Ovary (tissue), 9 donors: ENCODE results near the gene IFT57. TPM values are rescaled to one million over a fixed set of nuclear protein-coding genes. Genes with fewer than 3 reads are reported as not detected.

Experiments used
- DNase-seq, 5 donors: peaks; one replicate each; pipeline ENCODE4 v3.0.0-alpha.2; 2019 to 2020
- H3K27ac ChIP-seq, 2 donors: fragments of 200-600 bp; one replicate each; pipeline versions ENCODE4 v1.5.1 to v1.8.0; 2019 to 2022
- H3K27me3 ChIP-seq: fragments of 200-600 bp; one replicate; pipeline ENCODE4 v1.8.0; 2022
- H3K36me3 ChIP-seq: fragments of 200-600 bp; sonication (generic); one replicate; pipeline ENCODE4 v1.5.1; 2019
- H3K4me1 ChIP-seq: one replicate; pipeline ENCODE4 v1.8.1; 2013; ENCODE audit warnings: mild to moderate bottlenecking, moderate library complexity; ENCODE audit not compliant: insufficient read depth
- H3K4me3 ChIP-seq: fragments of 200-600 bp; sonication (generic); one replicate; pipeline ENCODE4 v1.5.1; 2017
- H3K9me3 ChIP-seq, 2 donors: fragments of 200-600 bp in 1 of 2; sonication (generic) in 1 of 2; one replicate each; pipeline versions ENCODE4 v1.5.1 to v1.8.1; 2013 to 2019; ENCODE audit warnings: mild to moderate bottlenecking in 1 of 2, moderate library complexity in 1 of 2
- CTCF ChIP-seq, 3 donors: fragments of 450-650 bp in 2 of 3; fragments of 200-600 bp in 1 of 3; IDR thresholded peaks; one replicate each; pipeline versions ENCODE4 v1.5.1 to v1.8.0; 2016 to 2022; ENCODE audit warnings: antibody characterized with exemption in 3 of 3, mild to moderate bottlenecking in 1 of 3
- EP300 ChIP-seq: sonication (generic); formaldehyde crosslinking; IDR thresholded peaks from one replicate; pipeline ENCODE4 v1.6.1; 2017; ENCODE audit warnings: antibody characterized with exemption
- POLR2A ChIP-seq: fragments of 450-650 bp; IDR thresholded peaks from one replicate; pipeline ENCODE4 v1.6.1; 2017; ENCODE audit warnings: antibody characterized with exemption, mild to moderate bottlenecking, moderate library complexity
- WGBS, 3 donors: extraction: QIAGEN DNeasy Blood & Tissue Kit in 1 of 3; methylation state at CpG; one replicate each; pipeline versions ENCODE4 v1.1.5 to v1.1.7; 2013 to 2017; 5-methylcytosine and 5-hydroxymethylcytosine counted together
- intact Hi-C, 4 donors: fragments of 100-400 bp; cut with DNase I; formaldehyde crosslinking; loops; one replicate each; pipeline versions ENCODE4 v1.11.0 to v1.15.1; 2022 to 2023
- polyA plus RNA-seq, 2 donors: library from polyadenylated mRNA; stranded (reverse); fragments of 200-250 nt in 1 of 2; fragments of 350-450 nt in 1 of 2; fragmentation: Illumina TruSeq in 1 of 2; extraction: RNeasy Lipid Tissue Mini Kit (QIAGEN cat#74804) in 1 of 2; gene quantifications; one replicate each; pipeline ENCODE4 v1.2.3, GENCODE V29; 2013 to 2014
- total RNA-seq, 7 donors: library from RNA; depleted of rRNA in 2 of 7; stranded (reverse); fragments of >200 nt in 2 of 7; fragmentation: NEBNext Ultra II Directional in 3 of 7; extraction: Animal tissue kit (Norgen Biotek cat#: 25700) in 3 of 7; gene quantifications; one replicate each; pipeline versions ENCODE4 v1.1.0 to v1.2.4, GENCODE V29; 2016 to 2023
- donor health status: DM: no; HTN: no; CAD: no; lungs with moderate emphysema.
- donor health status: DM: no; HTN: no; CAD: no.
- donor health status: Bipolar disorder and iron deficiency.
- donor health status: DM: yes; HTN: yes; CAD: no.
- donor health status: DM: no; HTN: no; CAD: no.
- donor health status: DM: yes; HTN: yes; CAD: no.

Gene IFT57
- total and polyA plus RNA-seq, 9 donors, result 31.0 to 155 (median 50.0) TPM

- Histone ChIP-seq H3K9me3 (no peaks in the 10 kb centered on the region), H3K27ac (no peak overlapping the region), H3K36me3 (no peaks in the 10 kb centered on the region), H3K27me3 (no peaks in the 10 kb centered on the region), H3K4me3 (no peak overlapping the region), H3K4me1 (no peaks in the 10 kb centered on the region)
- no peak for DNase-seq
- intact Hi-C loops, result no loop called here
- TF ChIP-seq CTCF (IDR thresholded peaks at IDR 0.05) (no peak), EP300 (no peak), POLR2A (no peak)
Observed at GRCh38 chr3:108201258-108201657, 21.0 kb downstream of the IFT57 start.

GRCh38 chr3:108200578-108200977 is 21.6 kb downstream of the IFT57 start:
- intact Hi-C loops, result no loop called here
- Histone ChIP-seq H3K4me1 (no peaks in the 10 kb centered on the region), H3K36me3 (no peaks in the 10 kb centered on the region), H3K9me3 (no peaks in the 10 kb centered on the region), H3K27me3 (no peaks in the 10 kb centered on the region), H3K4me3 (no peak overlapping the region), H3K27ac (no peak overlapping the region)
- TF ChIP-seq EP300, result no peak
- TF ChIP-seq POLR2A, result no peak
- TF ChIP-seq CTCF (IDR thresholded peaks at IDR 0.05), result no peak
- 94 to 98% (median 97%) methylated on average over 1 of the region's 1 CpG for WGBS, 3 donors
- DNase-seq, result no peak

GRCh38 chr3:108200024-108200423 is 22.2 kb downstream of the IFT57 start:
- no peaks in the 10 kb centered on the region for H3K9me3 ChIP-seq
- intact Hi-C loops, result no loop called here
- no peaks in the 10 kb centered on the region for H3K4me1 ChIP-seq
- DNase-seq, result no peak
- TF ChIP-seq EP300 (no peak), POLR2A (no peak), CTCF (IDR thresholded peaks at IDR 0.05) (no peak)
- no peaks in the 10 kb centered on the region for H3K36me3 ChIP-seq
- no peak overlapping the region for H3K4me3 ChIP-seq
- WGBS, 3 donors, result 92 to 98% (median 97%) methylated on average over 2 of the region's 2 CpGs
- no peaks in the 10 kb centered on the region for H3K27me3 ChIP-seq
- H3K27ac ChIP-seq, result no peak overlapping the region

- Histone ChIP-seq H3K4me3 (no peak overlapping the region), H3K36me3 (no peaks in the 10 kb centered on the region), H3K27me3 (no peaks in the 10 kb centered on the region), H3K4me1 (no peaks in the 10 kb centered on the region), H3K27ac (no peak overlapping the region), H3K9me3 (no peaks in the 10 kb centered on the region)
- intact Hi-C loops, result no loop called here
- no peak for TF ChIP-seq EP300
- no peak for TF ChIP-seq CTCF (IDR thresholded peaks at IDR 0.05)
- TF ChIP-seq POLR2A, result no peak
- WGBS, 3 donors, result 93 to 94% (median 93%) methylated on average over 4 of the region's 4 CpGs
- DNase-seq, result no peak
Observed at GRCh38 chr3:108191394-108191793, 30.8 kb downstream of the IFT57 start.

- H3K27ac ChIP-seq, result no peak overlapping the region
- intact Hi-C loops, result no loop called here
- no peak overlapping the region for H3K4me3 ChIP-seq
- no peak for DNase-seq
- no peak for TF ChIP-seq EP300
- no peak for TF ChIP-seq CTCF (IDR thresholded peaks at IDR 0.05)
- TF ChIP-seq POLR2A, result no peak
- WGBS, 3 donors, result 92 to 94% (median 92%) methylated on average over 3 of the region's 3 CpGs
- H3K4me1 ChIP-seq, result no peaks in the 10 kb centered on the region
- no peaks in the 10 kb centered on the region for H3K27me3 ChIP-seq
- no peaks in the 10 kb centered on the region for H3K36me3 ChIP-seq
- no peaks in the 10 kb centered on the region for H3K9me3 ChIP-seq
Observed at GRCh38 chr3:108190346-108190745, 31.9 kb downstream of the IFT57 start.
